ENCODE data around the gene NTN4. TPM values are rescaled to one million over a fixed set of nuclear protein-coding genes. Genes with fewer than 3 reads are reported as not detected.

Gene NTN4
- polyA plus RNA-seq, 1 of the 3 experiments (the other 2 are of a cell fraction): 0.08 TPM

DNA sequence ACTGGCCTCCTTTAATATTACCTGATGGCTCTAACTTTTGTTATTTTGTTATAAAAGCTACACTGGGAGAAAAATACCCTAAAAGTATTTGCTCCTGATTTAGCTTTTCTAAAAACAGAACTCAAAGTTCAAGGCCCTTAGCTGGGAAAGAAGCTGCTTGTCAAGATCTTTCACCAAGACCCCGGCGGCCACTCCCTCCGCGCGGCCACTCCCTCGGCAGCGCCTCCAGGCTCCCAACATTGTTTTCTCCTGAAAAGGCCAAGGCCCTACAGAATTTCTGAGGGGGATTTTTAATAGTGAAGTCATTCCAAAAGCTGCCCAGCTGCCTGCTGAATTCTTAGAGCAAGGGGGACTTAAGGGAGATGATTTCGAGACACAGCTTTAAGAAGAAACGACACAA is 96.4 kb downstream of the NTN4 start:
- Histone ChIP-seq H3F3A (replicated peaks; ENCODE audit: insufficient read depth) (no peaks in the 10 kb centered on the region), H3K4me3 (ENCODE audit: low read depth in 2 of 2, low read length in 1 of 2) (no peak overlapping the region), H3K9ac (no peak overlapping the region), H3K27me3 (ENCODE audit: insufficient read depth) (no peaks in the 10 kb centered on the region; the same call in 1 of the 2 replicates), H3K27ac (ENCODE audit: low read depth in 2 of 2, low read length in 1 of 2) (no peak overlapping the region), H3K79me2 (ENCODE audit: insufficient read depth) (no peaks in the 10 kb centered on the region), H3K4me1 (ENCODE audit: control insufficient read depth in 1 of 2, insufficient read depth in 2 of 2, low read depth in 1 of 2, low read length in 1 of 2) (no peaks in the 10 kb centered on the region), H3K4me2 (no peak overlapping the region), H2AFZ (ENCODE audit: low read depth) (no peak overlapping the region), H3K9me3 (no peaks in the 10 kb centered on the region), H3K36me3 (replicated peaks in 1 of 2; ENCODE audit: control insufficient read depth in 1 of 2, insufficient read depth in 2 of 2, low read length in 1 of 2) (no peaks in the 10 kb centered on the region), H4K20me1 (ENCODE audit: insufficient read depth) (no peaks in the 10 kb centered on the region), H3K9me2 (no peaks in the 10 kb centered on the region)
- 86% methylated on average over 9 of the region's 9 CpGs for WGBS (ENCODE audit: low lambda C conversion rate)
- ChIA-PET CTCF (interaction anchor here (0.9 kb wide), 1 partner anchor 12 kb away, joined by 3 read pairs; no protein-coding TSS in a partner anchor), POLR2A (no interaction called here)
- DNase-seq: no peak
- TF ChIP-seq NRF1 (IDR thresholded peaks at IDR 0.05; ENCODE audit: low read depth, low read length) (no peak), ELF1 (IDR thresholded peaks at IDR 0.05) (no peak), FOSL2 (IDR thresholded peaks at IDR 0.05; ENCODE audit: borderline replicate concordance, low read depth) (no peak), MXI1 (IDR thresholded peaks at IDR 0.05; ENCODE audit: low read depth, low read length) (no peak)

DNA sequence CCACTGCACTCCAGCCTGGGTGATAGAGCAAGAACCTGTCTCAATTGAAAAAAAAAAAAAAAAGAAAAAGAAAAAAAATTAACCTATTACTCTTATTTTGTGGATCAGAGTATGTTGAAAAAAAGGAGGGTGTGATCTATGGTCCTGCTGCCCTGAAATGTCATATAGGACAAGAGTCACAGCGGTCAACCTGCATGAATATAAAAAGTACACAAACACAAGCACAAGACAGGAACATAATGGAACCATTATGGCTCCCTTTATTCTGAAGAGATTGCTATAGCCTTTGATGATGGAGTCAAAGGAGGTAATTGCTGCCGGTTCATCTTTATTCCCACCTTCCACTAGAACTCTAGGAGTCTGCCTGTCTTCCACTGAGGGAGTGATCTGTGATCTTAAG is 96.9 kb downstream of the NTN4 start:
- no peak overlapping the region for H3K4me2 ChIP-seq
- no peak overlapping the region for H3K27ac ChIP-seq (ENCODE audit: low read depth in 2 of 2, low read length in 1 of 2)
- H3K9ac ChIP-seq: no peak overlapping the region
- DNase-seq: no peak
- ChIA-PET POLR2A (no interaction called here), CTCF (interaction anchor here (0.9 kb wide), 1 partner anchor 11 kb away, joined by 3 read pairs; no protein-coding TSS in a partner anchor)
- no peak overlapping the region for H2AFZ ChIP-seq (ENCODE audit: low read depth)
- TF ChIP-seq NFIC (IDR thresholded peaks at IDR 0.05; ENCODE audit: borderline replicate concordance): no peak
- no peak for TF ChIP-seq MXI1 (IDR thresholded peaks at IDR 0.05; ENCODE audit: low read depth, low read length)
- TF ChIP-seq RFX5 (IDR thresholded peaks at IDR 0.05; ENCODE audit: low read length): no peak
- TF ChIP-seq YY1 (IDR thresholded peaks at IDR 0.05; ENCODE audit: low read depth): no peak
- no peak for TF ChIP-seq JUND (IDR thresholded peaks at IDR 0.05)
- no peak for TF ChIP-seq GATA2 (CRISPR knock-in tag; IDR thresholded peaks at IDR 0.05)
- TF ChIP-seq CHD2 (IDR thresholded peaks at IDR 0.05; ENCODE audit: low read length, partially characterized antibody): no peak
- TF ChIP-seq POLR2AphosphoS5 (IDR thresholded peaks at IDR 0.05; ENCODE audit: low read depth, low read length): no peak
- TF ChIP-seq, protein P1, sequence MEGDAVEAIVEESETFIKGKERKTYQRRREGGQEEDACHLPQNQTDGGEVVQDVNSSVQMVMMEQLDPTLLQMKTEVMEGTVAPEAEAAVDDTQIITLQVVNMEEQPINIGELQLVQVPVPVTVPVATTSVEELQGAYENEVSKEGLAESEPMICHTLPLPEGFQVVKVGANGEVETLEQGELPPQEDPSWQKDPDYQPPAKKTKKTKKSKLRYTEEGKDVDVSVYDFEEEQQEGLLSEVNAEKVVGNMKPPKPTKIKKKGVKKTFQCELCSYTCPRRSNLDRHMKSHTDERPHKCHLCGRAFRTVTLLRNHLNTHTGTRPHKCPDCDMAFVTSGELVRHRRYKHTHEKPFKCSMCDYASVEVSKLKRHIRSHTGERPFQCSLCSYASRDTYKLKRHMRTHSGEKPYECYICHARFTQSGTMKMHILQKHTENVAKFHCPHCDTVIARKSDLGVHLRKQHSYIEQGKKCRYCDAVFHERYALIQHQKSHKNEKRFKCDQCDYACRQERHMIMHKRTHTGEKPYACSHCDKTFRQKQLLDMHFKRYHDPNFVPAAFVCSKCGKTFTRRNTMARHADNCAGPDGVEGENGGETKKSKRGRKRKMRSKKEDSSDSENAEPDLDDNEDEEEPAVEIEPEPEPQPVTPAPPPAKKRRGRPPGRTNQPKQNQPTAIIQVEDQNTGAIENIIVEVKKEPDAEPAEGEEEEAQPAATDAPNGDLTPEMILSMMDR (IDR thresholded peaks at IDR 0.05): no peak
- no peak for TF ChIP-seq SMC3 (IDR thresholded peaks at IDR 0.05; ENCODE audit: low read depth, low read length)
- TF ChIP-seq, protein P2, sequence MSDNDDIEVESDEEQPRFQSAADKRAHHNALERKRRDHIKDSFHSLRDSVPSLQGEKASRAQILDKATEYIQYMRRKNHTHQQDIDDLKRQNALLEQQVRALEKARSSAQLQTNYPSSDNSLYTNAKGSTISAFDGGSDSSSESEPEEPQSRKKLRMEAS (IDR thresholded peaks at IDR 0.05; ENCODE audit: low read depth): no peak
- TF ChIP-seq TCF12 (IDR thresholded peaks at IDR 0.05): no peak
- TF ChIP-seq MEF2A (IDR thresholded peaks at IDR 0.05; ENCODE audit: borderline replicate concordance, low read depth): no peak
- TF ChIP-seq, protein P3, sequence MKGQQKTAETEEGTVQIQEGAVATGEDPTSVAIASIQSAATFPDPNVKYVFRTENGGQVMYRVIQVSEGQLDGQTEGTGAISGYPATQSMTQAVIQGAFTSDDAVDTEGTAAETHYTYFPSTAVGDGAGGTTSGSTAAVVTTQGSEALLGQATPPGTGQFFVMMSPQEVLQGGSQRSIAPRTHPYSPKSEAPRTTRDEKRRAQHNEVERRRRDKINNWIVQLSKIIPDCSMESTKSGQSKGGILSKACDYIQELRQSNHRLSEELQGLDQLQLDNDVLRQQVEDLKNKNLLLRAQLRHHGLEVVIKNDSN (IDR thresholded peaks at IDR 0.05; ENCODE audit: borderline replicate concordance, low read depth): no peak
- H3K4me3 ChIP-seq (ENCODE audit: low read depth in 2 of 2, low read length in 1 of 2): no peak overlapping the region
- no peaks in the 10 kb centered on the region; the same call in 1 of the 2 replicates for H3K27me3 ChIP-seq (ENCODE audit: insufficient read depth)
- H3K4me1 ChIP-seq (ENCODE audit: control insufficient read depth in 1 of 2, insufficient read depth in 2 of 2, low read depth in 1 of 2, low read length in 1 of 2): no peaks in the 10 kb centered on the region
- no peaks in the 10 kb centered on the region for H4K20me1 ChIP-seq (ENCODE audit: insufficient read depth)
- 53% methylated on average over 2 of the region's 2 CpGs for WGBS (ENCODE audit: low lambda C conversion rate)
- H3K9me2 ChIP-seq: no peaks in the 10 kb centered on the region
- no peaks in the 10 kb centered on the region for H3F3A ChIP-seq (replicated peaks; ENCODE audit: insufficient read depth)
- no peaks in the 10 kb centered on the region for H3K9me3 ChIP-seq
- H3K36me3 ChIP-seq (replicated peaks in 1 of 2; ENCODE audit: control insufficient read depth in 1 of 2, insufficient read depth in 2 of 2, low read length in 1 of 2): no peaks in the 10 kb centered on the region
- H3K79me2 ChIP-seq (ENCODE audit: insufficient read depth): no peaks in the 10 kb centered on the region
